HG03571 (cell line): ENCODE data around the gene OR2A7.
"Not testable (repeated sequence)": the region's sequence is repeated elsewhere in the genome, so short reads cannot be mapped to it uniquely, and the experiment has no call there.

Experiments used
- ATAC-seq: cut with Tn5 transposase; IDR thresholded peaks from one replicate; pipeline ENCODE4 v1.9.1; 2021; ENCODE audit not compliant: unreplicated experiment

The OR2A7 gene, protein sequence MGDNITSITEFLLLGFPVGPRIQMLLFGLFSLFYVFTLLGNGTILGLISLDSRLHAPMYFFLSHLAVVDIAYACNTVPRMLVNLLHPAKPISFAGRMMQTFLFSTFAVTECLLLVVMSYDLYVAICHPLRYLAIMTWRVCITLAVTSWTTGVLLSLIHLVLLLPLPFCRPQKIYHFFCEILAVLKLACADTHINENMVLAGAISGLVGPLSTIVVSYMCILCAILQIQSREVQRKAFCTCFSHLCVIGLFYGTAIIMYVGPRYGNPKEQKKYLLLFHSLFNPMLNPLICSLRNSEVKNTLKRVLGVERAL

DNA sequence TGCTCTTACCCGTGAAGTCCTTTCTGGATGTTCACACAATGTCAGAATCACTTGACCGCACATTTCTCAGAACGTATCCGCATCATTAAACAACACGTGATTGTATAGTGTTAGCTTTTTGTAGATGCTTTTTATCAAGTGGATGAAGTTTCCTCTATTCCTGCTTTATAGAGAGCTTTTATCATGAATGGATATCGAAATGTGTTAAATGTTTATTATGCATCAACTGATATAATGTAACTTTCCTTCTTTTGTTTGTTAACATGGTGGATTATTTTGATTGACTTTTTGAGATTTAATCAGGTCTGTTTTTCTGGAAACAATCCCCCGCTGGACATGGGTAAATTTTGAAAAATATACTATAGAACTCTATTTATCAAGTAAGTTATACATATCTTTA lies at the start of gene OR2A7:
Gene OR2A7, minus strand, starts transcription at position 101 of the 400 bp plus-strand sequence. CDS start 5,164 bp downstream, outside the sequence.
- not testable (repeated sequence) for ATAC-seq

- ATAC-seq, result not testable (repeated sequence)
These were observed 47.4 kb upstream of the OR2A7 start, which contains the start of gene OR2A1 for GRCh38 chr7:144311872-144312469. Gene OR2A1 (plus strand): TSS chr7:144312419. CDS start chr7:144318125, 5,706 bp downstream.

- ATAC-seq, result not testable (repeated sequence)
These were observed 46.6 kb upstream of the OR2A7 start for GRCh38 chr7:144311218-144311617.

DNA sequence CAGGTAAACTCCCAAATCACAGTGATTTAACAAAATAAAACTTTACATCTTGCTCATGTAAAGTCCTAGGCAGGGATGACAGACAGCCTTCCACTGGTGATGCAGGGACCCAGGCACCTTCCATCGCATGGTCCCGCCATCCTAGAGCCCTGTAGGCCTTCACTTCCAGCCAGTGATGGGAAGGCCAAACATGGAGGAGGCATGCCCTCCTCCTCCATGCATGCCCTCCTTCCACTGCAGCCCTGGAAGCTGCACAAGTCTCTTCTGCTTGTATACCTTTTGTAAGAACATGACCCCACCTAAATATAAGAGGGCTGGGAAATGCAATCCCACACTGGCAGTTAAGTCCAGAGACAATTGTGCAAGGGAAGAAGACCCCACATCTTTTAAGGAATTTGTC lies 45.1 kb upstream of the OR2A7 start:
- ATAC-seq, result not testable (repeated sequence)

DNA sequence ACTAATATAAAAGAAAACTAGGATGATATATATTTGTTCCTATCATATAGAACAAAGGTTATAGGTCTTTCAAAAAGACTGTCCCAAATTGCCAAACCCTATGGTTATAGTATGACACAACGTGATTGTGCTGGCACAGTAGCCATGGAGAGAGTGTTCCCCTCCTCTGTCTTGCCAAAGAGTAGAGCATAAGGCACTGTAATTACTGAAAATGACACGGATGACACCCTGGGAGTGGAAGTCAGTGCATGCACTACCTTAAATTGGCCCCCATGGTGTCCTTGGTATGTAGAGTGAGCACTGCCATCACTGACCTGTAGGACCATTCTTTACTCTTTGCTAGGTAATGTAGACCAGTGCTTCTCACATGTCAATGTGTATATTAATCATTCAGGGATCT lies 40.6 kb upstream of the OR2A7 start:
- not testable (repeated sequence) for ATAC-seq

GRCh38 chr7:144303607-144304006 lies 39.0 kb upstream of the OR2A7 start:
- not testable (repeated sequence) for ATAC-seq

DNA sequence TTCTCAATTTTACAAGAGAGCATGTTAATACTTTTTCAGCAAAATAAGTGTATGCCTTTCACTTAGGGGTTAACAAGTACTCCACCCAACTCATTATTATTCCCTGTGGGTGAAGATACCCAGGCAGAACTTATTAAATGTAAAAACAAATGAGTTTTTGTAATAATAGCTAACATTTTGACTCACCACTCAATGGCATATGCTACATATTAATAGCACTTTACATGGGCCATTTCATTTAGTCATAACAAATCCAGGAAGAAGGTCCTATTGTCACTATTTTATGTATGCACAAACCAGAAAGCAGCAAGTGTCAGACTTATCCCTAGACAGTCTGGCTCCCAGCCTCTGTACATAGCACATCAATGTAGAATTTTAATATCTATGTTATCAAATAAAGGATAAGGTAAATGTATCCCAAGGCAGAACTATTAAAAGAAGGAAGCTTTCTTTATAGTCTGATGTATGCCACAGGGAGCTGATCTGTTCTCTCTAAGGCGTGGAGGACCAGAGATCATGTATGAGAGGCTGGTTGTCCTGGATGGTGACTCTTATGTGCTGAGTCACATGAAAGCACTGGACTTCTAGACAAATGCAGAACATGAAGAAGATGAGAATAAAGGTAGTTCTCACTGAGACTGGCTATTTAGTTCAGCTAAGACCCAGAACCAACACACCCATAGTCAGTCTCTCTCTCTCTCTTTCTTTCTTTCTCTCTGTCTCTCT lies 38.1 kb upstream of the OR2A7 start:
- ATAC-seq, result not testable (repeated sequence)

- peak; percentile 73 for ATAC-seq
These were observed 29.4 kb upstream of the OR2A7 start for GRCh38 chr7:144293794-144294499.

DNA sequence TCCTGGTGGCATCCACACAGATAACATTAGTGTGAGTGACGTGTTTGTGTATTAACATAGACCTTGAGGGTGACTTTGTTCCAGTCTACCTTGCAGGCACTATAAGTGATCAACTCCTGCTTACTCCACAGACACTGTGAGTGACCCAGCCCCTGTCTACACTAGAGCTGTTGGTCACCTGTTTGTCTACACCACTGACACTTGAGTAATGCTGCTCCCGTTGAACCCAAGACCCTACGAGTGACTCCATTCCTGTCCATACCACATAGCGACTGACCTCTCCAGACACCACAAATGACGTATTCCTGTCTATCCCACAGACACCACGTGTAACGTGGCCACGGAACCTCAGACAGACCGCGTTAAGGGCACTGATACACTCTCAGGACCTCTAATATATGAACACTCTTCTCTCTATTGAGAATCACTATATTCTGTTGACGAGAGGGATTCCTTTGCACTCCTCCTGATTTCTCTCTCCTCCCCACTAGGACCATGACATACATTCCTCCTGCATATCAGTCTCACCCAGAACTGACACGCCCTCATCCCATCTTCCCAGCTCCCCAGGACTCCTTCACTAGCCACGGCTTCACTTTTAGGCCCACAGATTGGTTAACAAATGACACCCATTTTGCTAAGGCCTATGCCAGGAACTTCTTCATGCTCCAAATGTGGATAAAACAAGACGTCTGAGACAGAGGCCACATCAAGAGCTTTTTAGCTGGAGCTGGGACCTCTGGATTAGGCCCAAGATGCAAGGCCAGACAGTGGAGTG lies 28.0 kb upstream of the OR2A7 start:
- not testable (repeated sequence) for ATAC-seq

GRCh38 chr7:144291607-144292006 lies 27.0 kb upstream of the OR2A7 start:
- not testable (repeated sequence) for ATAC-seq

DNA sequence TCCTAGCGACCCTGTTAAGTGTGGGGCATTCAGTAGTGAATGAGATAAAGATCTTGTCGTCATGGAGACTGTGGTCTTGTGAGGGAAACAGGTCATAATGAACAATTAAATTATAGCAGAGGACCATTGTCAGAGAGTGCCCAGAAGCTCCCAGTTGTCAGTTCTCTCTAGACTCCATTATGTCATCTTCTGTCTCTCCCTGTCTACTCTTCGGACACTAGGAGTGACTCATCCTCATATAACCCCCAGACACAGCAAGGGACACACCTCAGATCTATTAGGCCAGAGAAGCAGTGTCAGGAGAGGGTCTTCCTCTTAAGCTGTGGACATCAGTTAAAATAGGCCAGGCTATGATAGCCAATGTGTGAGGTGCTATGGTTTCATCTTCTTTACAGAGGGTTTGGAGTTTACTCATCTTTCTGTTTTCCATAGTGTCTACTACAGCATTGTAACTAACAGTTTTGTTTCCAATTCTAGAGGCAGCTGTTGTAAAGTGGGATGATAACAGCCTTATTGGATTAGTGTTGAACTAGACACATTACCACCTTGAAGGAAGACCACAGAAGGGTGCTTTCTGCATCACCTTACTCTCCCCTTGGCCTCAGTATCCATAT lies 22.7 kb upstream of the OR2A7 start:
- ATAC-seq, result not testable (repeated sequence)

DNA sequence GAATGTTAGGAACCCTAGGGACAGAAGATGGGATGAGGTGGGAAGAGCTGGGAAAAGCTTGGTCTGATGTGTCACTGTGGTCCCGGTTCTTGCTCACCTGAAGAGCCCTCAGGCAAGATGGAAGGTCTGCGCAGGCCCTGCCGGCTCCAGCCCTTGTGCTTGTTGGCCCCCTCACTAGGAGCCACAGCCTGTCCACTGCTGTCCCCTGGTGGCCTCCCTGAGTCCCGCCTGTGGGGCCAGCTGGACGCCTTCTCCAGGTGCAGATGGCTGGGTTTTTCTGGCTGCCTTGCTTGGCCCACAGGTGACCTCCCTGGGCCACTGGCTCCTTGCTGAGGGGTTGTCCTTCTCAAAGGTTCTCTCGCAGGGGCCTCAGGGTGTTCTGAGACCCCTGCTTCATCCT lies 19.1 kb upstream of the OR2A7 start:
- not testable (repeated sequence) for ATAC-seq

DNA sequence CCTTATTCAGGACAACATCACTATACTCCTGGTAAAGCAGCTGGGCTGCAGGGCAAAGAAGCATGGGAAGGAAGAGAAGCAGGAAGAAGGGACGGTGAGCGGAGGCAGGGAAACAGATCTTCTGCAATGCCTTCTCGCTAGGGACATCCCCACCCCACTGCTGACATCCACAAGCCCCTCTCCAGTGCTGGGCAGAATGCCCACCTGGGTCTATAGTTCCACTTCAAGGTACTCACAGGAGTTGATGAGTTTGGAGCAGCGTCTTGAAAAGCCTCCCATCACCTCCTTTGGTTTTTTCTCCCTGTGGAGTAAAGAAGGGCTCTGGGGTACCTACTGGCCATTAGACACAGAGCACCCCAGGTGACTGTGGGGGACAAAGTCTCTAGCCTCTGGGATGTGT lies 17.9 kb upstream of the OR2A7 start:
- not testable (repeated sequence) for ATAC-seq

DNA sequence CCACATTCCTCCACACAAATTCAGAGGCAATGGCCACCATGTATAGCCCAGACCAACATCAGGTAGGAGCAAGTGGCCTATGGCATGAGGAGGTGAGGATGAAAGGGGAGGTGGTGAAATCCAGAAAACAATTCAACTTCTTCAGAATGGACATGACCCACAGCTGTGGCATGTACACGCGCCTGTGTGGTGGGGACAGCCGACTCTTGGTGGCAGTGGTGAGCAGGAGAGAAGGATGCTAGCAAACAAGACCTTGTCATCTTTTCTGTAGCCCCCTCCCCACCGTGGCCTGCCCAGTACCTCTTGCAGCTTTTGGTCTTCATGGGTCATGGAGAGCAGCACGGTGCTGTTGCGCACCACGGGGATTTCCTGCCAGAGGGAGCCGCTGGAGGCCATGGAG lies 17.4 kb upstream of the OR2A7 start:
- ATAC-seq, result not testable (repeated sequence)

DNA sequence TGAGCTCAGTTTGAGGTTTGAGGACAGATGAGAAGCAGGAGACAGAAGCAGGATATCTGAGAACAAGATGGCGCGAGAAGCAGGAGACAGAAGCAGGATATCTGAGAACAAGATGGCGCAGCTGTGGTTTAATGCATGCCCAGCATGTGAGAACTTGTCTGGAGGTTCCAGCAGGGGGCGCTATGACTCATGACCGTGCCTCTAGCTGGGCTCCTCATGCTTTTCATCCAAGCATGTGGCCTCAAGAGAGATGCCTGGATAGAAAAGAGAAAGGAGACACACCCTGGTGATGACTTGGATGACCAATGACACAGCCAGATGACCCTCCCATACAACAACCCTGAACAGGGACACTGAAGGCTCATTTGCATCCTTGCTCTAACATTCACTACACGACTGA lies 15.4 kb upstream of the OR2A7 start:
- ATAC-seq, result not testable (repeated sequence)

- not testable (repeated sequence) for ATAC-seq
These were observed 10.7 kb upstream of the OR2A7 start for GRCh38 chr7:144275281-144275680.

DNA sequence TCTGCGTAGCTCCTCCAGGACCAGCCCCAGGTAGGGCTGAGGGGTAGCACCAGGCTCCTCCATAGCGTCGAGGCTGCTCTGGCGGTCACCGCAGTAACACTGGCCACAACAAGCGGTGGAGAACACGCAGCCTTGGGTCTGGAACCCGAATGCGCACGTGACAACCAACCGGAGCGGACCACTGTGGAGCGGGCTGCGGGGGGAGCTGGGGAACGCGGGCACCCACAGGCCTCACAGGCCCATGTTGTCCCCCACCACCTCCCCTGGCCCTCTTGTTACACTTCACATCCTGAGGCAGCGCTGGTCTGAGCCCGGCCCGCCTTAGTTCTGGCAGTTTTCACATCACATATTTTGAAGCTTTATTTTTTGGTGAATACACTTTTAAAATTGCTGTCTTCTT lies 4.6 kb upstream of the OR2A7 start, which contains the start of gene CTAGE8:
Gene CTAGE8, minus strand, starts transcription at position 101 of the 400 bp plus-strand sequence. Its CDS starts 38 bp downstream, at position 63.
- ATAC-seq, result not testable (repeated sequence)

- not testable (repeated sequence) for ATAC-seq
These were observed 2.5 kb downstream of the OR2A7 start for GRCh38 chr7:144262128-144262527.

- ATAC-seq, result not testable (repeated sequence)
These were observed 5.5 kb downstream of the OR2A7 start for GRCh38 chr7:144259067-144259466.

DNA sequence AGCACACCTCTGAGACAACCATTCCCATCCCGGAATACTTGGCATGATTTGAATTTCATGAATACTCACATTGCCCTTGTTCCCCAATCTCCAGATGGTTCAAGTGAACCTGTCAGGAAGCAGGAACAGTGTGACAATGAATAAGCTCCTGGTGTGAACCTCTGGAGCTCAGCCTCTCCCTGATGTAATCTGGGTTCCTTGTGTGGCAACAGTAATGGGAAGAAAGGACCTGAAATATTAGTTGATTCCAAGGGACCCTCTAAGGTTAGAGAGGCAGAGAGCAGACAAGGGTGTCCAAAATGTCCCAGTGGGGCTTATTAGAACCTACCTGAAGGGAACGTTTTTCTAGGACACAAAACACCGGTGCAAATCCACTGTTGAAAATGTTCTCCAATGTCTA lies 8.5 kb downstream of the OR2A7 start:
- no peak for ATAC-seq
